PC-3 (cell line): Measurements from ENCODE around the gene KRCC1.

ENCODE experiments used
- CTCF ChIP-seq: fragments of 300-600 bp; sonication (generic); conservative IDR thresholded peaks from 2 replicates; pipeline ENCODE4 v1.5.1; 2017; ENCODE audit warnings: antibody characterized with exemption, low read depth, mild to moderate bottlenecking, low read length
- EZH2 ChIP-seq: fragments of 300-600 bp; sonication (generic); IDR thresholded peaks from one replicate; pipeline ENCODE4 v1.6.1; 2017; ENCODE audit warnings: antibody characterized with exemption, mild to moderate bottlenecking, low read length; ENCODE audit not compliant: unreplicated experiment
- EZH2phosphoT487 ChIP-seq: fragments of 300-600 bp; sonication (generic); IDR thresholded peaks from 2 replicates; pipeline ENCODE4 v1.6.1; 2018; ENCODE audit warnings: mild to moderate bottlenecking, antibody characterized with exemption, low read length, borderline replicate concordance

GRCh38 chr2:88024509-88024908 is 31.1 kb downstream of the KRCC1 start:
- TF ChIP-seq CTCF: no peak
- TF ChIP-seq EZH2: no peak
- TF ChIP-seq EZH2phosphoT487: no peak
